GM19328 (cell line): Measurements from ENCODE around the gene NCKAP5.
"Not testable (repeated sequence)": the region's sequence is repeated elsewhere in the genome, so short reads cannot be mapped to it uniquely, and the experiment has no call there.

Experiments
- ATAC-seq: cut with Tn5 transposase; IDR thresholded peaks from one replicate; pipeline ENCODE4 v1.9.1; 2021; ENCODE audit warnings: mild to moderate bottlenecking, moderate library complexity; ENCODE audit not compliant: unreplicated experiment

Gene NCKAP5

DNA sequence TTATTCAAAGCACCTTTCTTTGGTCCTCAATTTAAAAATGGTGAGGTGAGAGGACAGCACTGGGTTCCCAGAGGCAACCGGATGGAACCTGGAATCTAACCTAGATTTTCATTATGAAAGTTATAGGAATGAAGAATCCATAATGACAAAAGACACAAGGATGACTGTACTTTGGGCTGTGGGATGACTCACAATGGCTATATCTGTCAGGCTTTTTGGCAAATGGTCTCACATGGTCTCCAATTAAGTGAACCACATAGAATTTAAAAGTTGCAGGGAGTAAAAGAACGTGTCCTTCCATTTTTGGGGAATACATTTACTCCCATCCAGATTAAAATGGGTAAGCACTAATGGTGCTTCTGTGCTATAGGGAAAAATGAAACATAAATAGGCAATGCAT is 866.5 kb downstream of the NCKAP5 start:
- no peak for ATAC-seq

DNA sequence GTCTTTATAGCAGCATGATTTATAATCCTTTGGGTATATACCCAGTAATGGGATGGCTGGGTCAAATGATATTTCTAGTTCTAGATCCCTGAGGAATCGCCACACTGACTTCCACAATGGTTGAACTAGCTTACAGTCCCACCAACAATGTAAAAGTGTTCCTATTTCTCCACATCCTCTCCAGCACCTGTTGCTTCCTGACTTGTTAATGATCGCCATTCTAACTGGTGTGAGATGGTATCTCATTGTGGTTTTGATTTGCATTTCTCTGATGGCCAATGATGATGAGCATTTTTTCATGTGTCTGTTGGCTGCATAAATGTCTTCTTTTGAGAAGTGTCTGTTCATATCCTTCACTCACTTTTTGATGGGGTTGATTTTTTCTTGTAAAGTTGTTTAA is 868.5 kb downstream of the NCKAP5 start:
- ATAC-seq = not testable (repeated sequence)

DNA sequence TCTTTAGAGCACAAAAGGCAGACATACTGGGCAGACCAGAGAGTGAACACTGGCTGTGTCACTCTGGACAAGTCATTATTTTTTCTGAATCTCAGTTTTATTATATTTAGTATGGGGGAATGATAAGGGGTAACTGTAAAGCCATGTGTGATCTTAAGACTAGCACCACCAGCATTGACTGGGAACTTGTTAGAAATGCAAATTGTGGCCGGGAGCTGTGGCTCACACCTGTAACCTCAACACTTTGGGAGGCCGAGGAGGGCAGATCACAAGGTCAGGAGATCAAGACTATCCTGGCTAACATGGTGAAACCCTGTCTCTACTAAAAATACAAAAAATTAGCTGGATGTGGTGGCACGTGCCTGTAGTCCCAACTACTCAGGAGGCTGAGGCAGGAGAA is 869.9 kb downstream of the NCKAP5 start:
- not testable (repeated sequence) for ATAC-seq

DNA sequence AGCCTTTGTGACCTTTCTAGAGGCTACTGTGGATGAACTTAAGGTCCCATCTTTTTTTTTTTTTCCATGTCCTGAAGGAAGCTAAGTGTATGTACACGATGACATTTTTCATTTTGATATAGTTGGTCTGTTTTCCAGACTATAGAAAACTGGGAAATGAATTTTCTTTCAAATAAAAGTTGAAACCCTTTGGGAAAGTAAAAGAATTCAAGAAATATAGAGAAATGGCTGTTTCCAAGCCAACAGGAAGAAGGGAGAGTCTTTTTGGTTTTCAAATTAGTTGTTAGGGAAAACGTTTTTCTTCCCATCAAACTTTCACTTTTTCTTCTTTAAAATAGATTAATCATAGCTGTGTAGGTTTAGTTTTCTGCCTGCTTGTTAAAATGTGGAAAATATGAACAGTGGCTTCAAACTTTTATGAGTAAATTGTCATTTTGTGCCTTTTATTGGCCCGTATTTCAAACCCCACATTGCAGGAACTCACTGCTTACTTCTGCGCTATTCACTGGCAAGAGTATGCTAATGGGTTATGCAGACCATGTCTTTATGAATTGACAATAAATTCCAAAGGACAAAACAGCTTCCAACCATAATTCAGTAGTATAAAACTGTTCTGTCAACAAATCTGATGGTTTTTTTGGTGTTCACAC is 870.6 kb downstream of the NCKAP5 start:
- ATAC-seq = no peak

DNA sequence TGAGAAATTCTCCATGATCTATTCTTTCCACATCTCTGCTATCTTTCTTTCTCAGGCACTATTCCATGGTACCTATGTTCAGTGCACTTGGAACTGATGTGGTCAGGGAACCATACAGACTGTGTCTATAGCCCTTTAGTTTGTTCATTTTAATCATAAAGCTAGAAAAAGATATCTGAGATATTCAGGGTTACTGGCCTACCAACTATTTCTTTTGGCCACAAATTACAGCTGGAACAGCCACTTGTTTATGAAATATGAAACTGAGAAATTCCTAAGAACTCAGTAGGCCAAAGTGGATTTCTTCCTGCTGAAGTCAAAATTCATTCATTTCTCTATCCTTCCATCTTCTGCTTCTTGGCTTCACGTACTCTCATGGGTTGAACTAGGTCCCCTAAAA is 875.4 kb downstream of the NCKAP5 start:
- ATAC-seq = no peak

DNA sequence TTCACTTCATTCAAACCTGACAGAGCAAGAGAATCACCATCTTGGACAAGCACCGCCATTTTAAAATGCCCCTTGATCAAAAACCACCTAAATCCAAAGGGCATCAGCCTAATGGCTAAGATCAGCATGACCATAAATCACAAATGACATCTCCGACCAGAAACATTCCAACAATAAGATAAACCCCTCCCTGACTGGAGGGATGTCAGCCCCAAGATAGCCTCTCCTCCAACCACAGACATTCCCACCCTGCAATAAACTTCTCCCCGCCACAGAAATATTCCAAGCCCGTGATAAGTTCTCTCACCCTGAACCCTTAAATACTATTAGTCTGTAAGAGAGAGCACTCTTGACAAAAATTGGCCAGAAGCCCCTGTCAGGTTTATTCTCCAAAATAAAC is 876.7 kb downstream of the NCKAP5 start:
- no peak for ATAC-seq

DNA sequence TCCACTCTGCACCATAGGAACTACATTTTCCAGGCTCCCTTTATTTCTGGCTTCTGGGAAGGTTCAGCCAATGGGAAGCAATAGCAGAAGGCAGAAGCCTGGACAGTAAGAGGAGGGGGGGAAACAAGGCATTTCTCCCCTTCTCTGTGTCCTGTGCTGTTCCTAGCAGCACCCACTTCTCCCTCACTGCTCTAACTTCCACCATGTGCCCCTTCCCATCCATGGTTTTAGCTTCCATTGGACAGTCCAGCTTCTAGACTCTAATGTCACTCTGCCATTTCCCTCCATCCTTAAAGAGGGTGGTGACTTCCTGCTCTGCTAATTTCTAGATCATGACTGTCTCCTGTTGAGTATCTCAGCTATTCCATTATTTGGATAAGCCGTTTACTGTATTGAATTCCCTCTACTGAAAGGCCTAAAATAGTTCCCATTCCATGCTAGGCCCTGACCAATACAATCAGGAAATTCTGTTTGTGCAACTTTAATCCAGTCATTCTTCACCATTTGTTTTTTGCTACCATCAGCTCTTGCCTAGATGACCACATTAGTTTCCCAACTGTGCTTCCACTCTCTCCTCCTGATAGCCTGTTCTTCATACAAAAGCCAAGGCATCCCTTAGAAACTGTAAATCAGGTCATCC is 877.5 kb downstream of the NCKAP5 start:
- ATAC-seq = no peak

DNA sequence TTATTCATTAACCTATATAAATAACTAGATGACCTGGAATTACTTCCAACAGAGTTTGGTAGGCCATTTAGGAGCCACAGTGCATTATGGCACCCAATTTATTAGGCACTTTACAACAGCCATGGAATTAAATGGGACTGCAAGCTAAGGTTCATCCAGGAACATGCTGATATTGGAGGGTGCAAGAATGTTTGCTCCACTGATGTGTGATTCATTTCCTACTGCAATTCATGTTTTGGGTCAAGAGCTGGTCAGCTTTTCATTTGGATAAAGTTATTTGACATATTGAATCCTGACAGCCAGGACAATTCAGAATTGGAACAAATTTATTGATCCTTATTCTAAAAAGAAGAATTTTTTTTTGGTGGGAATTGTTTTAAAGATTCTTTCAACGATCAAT is 886.5 kb downstream of the NCKAP5 start:
- ATAC-seq = no peak

DNA sequence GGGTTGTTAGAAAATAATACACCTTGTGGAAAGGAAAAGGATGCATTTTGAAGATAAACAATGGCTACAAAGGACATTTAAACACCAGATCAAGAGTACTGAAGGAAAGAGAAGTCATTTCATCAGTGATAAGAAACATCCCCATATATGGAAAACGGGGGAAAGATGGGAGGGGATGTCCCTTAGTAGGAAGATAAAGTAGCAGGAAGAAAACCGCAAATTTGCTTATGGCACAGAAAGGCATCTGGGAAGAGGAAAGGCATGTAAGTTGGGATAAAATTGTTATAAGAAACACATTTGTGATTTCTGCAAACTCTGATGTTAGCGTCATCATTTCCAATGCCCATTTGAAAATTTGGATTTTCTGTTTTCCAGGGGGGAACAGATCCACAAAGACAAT is 887.7 kb downstream of the NCKAP5 start:
- ATAC-seq = no peak

DNA sequence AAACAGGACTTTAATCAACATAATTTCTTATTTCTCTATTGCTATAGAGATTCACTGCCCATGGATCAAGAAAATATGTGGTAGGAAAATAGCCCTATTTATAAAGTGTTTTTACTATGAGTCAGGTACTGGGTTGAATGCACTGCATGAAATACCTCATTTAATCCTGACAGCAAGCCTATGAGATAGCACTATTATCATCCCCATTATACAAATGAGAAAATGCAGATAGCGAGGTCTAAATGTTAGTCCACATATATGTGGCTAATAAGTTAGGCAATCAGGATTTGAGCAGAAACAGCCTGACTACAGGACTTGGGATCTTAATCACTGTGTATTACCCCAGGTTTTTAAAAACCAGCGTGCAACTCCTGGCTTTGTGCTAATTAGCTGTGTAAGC is 889.8 kb downstream of the NCKAP5 start:
- ATAC-seq = no peak

DNA sequence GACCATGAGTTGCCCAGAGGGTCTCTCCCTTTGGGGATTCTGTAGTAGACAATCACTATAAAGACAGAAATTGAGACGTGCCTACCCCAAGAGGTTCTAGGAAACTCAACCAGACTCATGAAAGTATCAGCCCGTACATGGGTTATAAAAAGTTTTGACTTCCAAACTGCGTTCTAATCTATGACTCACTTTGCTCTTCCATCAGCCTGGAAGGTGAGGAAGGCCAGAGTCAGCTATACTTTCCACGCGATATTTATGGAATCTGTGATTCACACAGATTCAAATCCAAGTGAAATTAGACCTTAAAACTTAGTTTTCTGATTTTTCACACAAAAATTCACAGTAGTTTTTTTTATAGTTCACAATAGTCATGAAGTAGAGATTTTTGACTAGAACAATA is 890.6 kb downstream of the NCKAP5 start:
- no peak for ATAC-seq

DNA sequence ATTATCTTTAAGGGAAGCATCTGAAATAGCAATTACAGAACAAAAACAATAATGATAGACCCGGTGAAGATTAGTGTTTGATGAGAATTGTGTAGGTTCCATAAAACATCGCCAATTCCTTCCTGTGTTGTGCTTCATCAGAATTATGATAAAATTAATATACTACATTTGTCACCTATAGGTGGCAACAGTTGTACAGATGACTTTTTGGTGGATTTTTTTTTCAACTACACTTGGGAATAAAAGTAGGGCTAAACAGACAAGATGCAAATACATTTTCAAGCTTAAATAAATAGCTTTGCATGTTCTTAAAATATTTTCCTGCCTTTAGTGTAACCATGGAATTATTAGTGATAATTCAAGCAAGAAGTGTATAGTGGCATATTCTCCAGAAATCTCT is 891.3 kb downstream of the NCKAP5 start:
- no peak for ATAC-seq

DNA sequence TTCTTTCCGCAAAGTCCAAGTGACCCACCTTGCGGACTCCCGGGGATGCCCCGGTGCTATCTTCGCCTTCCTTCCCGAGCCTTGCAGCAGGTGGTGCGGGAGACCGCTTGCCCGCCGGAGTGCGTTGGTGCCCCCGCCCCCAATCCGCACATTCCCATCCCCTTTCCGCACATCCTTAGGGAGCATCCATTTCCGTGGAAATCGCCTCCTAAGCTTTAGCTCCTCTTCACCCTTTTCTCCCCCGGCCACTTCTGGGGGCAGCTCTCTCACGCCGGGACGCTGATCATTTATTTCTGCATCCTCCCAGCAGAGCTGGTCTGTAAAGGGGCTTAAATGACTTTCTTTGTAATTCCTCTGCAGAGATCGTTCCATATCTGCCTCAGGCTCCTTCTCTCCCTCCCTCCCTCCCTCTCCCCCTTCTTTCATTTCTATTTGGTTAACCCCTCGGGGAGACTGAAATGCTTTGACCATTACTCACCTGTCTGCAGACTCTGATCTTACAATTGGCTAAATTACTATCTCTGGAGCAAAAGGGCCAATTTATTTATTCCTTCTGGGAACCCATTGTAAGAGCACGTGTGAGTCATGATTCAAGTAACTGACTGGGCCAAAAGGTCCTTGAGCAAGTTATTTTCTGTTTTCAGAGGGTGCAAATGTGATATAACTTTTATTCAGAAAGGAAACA is 897.0 kb downstream of the NCKAP5 start:
- no peak for ATAC-seq

DNA sequence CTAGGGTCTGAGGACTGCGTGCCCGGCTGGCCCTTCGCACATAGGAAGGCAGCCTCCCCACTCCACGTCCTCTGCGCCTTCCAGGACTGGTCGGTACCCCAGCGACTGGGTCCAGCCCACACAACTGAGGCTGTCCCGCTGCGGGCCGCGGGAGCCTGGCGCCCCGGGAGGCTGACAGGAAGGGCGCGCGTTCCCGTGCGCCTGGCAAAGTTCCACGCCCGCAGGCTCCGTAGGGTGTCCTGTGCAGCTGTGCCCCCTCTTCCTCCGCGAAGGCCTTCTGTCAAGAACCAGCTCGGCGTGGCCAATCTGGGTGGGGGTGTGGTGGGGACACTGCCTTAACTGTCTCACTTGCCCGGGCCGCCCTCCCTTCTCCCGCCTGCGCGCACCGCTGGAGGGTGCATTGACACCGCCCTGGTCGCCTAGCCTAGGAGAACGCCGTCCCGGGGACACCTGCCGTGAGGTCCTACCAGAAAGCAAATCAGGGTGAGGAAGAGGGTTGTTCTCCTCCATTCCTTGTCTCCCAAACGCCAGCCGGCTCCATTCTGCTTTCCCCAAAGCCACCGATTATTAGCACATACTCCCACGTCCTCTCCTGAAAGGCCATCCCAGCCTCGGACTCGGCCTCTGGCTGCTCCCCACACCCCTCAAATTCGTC is 897.6 kb downstream of the NCKAP5 start:
- ATAC-seq = no peak

DNA sequence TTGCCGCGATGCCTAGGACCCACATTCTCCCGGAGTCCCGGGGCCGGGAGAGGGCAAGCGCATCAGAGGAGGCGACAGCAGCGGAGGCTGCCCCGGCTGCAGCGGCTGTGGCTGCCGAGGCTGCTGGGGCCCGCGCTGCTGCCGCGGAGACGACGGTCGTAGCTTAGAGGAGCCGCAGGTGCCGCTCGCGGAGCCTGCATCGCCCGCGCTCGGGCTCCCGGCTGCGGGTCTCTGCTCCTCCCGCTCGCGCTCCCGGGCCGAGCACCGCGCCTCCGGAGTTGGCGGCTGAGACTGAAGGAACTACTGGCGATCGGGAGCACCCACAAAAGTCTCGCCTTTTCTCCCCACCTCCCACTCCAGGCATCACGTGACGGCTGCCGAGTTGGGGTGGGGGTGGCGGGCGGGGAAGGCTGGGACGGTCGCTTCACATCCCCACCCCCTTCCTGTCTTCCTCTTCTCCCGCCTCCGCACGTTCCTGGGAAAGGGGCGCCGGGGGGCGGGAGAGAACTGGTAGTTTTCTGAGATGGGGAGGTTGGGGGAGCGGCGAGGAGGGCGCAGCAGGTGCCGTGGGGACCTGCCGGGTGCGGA is 898.3 kb downstream of the NCKAP5 start, which contains the start of gene LYPD1:
Gene LYPD1, minus strand, starts transcription at position 298 of the 588 bp plus-strand sequence. Its CDS starts 273 bp downstream, at position 25.
- no peak for ATAC-seq

DNA sequence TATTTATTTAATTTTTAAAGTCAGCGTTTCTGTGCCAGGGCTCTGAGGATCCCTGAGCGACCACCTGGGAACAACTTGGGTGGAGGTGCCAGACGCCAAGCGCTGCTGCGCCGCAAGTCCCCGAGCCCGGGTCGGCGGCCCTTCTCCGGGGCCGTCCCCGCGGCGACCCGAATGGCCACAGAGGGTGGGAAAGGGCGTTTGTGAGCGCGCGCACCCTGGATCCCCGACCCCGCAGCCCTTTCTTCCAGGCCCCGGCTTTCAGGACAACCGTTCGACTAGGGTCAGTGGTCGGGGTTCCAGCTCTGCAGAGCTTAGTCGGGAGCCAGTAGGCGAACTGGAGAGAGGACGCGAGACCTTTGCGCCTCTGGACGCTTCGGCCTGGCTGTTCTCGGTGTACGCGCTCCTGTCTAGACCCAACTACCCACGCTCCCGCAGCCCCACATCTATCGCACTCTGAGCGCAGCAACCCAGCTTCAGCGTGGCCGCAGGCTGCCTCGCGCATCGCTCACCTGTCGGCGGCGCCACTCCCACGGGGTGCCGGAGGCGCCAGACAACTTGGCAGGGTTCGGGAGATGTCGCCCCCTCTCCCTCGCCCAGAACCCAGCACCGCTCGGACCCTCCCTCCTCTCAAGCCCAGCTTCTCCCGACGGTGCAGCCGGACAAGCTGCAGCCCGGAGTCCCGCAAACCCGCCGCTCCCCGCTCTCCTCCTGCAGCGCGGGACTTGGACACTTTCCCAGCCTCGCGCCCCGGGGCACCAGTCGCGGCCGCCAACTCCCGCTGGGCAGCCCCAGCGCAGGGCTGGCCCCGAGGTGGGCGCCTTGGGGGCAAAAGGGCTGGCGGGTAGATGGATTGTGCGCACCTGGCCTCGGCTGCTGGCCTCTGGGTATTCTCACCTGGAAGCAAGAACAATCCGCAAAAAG is 899.0 kb downstream of the NCKAP5 start:
- ATAC-seq = no peak

DNA sequence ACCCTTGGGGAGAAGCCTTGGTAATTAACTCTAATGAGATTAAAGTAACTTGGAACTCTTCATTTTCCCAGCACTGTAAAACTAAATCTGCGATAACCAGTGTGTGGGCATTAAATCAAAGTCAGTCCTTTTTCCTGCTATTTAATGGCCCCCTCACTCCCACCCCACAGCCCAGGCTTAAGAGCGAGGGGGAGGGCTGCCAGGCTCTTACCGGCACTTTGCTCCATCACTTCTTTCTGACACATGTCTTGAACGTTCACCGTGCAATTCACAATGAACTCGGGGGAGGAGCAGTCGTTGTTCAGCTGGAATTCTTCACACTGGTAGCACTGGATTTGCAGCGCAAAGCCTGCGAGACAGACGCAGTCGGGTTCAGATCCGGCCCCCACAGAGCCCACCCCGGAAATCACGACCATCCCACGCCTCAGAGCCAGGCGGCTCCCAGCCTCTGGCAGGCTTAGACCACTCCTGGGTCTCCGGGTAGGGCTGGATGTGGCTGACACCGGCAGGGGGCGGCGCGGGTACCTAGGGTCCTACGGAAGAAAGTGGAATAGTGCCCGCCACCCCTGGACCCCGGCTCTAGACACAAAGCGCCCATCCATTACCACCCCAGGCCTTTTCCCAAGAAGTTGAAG is 900.0 kb downstream of the NCKAP5 start:
- no peak for ATAC-seq

DNA sequence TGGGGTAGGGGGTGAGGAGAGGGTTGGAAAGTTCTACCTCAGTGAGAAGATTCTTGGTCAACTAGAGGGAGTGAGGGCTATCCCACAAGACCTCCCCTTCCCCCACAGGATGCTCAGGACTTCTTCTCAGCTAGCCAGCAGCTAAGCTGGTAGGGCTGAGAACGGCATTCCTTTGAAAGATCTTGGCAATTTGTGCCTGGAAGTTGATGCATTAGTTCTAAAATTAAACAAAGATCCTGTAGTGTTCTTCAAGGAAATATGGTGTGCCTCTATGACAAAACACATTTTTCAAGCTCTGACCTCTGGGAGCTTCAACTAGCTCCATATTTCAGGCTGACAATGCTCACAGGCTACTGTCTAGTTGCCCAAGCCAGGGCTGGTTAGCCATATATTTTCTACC is 900.6 kb downstream of the NCKAP5 start:
- ATAC-seq = no peak

DNA sequence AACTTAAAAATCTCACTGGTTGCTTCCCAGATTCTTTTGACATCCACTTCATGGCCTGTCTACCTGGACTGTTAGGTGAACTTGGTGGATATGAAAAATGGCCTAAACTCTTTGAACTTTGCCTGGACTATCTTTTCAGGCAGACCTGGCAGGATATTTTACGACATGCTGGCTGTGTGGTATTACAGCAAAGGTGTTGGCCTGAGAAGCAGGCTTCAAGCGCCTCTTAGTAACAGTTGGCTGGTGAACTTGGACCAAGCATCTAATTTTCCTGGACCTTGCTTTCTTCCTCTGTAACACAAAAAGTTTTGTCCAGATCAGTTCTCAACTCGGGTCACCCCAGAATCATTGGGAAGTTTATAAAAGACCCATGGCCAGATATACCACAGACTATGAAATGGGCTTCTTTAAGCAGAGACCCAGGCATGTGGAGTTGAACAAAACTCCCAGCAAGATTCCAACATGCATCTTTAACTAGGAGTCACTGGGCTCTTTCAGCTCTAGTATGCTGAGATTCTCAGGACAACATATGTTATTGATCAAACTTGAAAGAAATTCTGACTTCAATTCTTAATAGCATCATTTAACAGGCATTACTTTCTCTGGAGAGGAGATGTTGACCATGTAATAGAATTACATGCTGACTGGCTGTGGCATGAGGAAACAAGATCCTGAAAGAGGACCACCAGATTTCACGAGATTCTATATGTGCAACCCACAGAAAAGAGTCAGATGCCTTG is 902.7 kb downstream of the NCKAP5 start:
- no peak for ATAC-seq
